ENCODE measurements around the gene CLCN6. TPM values are rescaled to one million over a fixed set of nuclear protein-coding genes. Genes with fewer than 3 reads are reported as not detected.

The CLCN6 gene
- total and polyA plus RNA-seq, 10 of the 15 experiments (the other 5 are each of a cell fraction or from before 2014, with no cell fraction given), result 2.2 to 20.9 (median 10.2) TPM

- Histone ChIP-seq H3K4me1 (ENCODE audit: control insufficient read depth, insufficient read depth, low read length) (0 out of 2 replicates have a peak, but pooled peaks cover 4% of the 10 kb centered on the region), H3K4me2 (ENCODE audit: control insufficient read depth, insufficient read depth) (no peak overlapping the region), H3K27ac (ENCODE audit: control insufficient read depth, insufficient read depth) (no peak overlapping the region), H3K79me2 (ENCODE audit: control insufficient read depth, insufficient read depth, low read length) (no peaks in the 10 kb centered on the region), H4K20me1 (ENCODE audit: control insufficient read depth, insufficient read depth) (no peaks in the 10 kb centered on the region), H3K9ac (ENCODE audit: control insufficient read depth, insufficient read depth, low read length) (no peak overlapping the region), H3K9me3 (replicated peaks; ENCODE audit: control insufficient read depth, insufficient read depth, low read length) (no peaks in the 10 kb centered on the region), H2AFZ (ENCODE audit: control insufficient read depth, low read depth, low read length) (no peak overlapping the region), H3K36me3 (ENCODE audit: control insufficient read depth in 2 of 2, insufficient read depth in 2 of 2, low read length in 1 of 2) (no peaks in the 10 kb centered on the region), H3K27me3 (replicated peaks in 1 of 2; ENCODE audit: control insufficient read depth in 2 of 2, insufficient read depth in 2 of 2, low read length in 1 of 2) (no peaks in the 10 kb centered on the region), H3K4me3 (no peak overlapping the region)
- DNase-seq (ENCODE audit: low read depth, low spot score), result no peak
- SMC1A ChIA-PET (ENCODE audit: uncharacterized antibody, unreplicated experiment), result no interaction called here
- TF ChIP-seq CHD4 (IDR thresholded peaks at IDR 0.05), result no peak
- TF ChIP-seq IRF3 (IDR thresholded peaks at IDR 0.05), result no peak
- TF ChIP-seq SP1 (IDR thresholded peaks at IDR 0.05; ENCODE audit: low read depth, low read length), result no peak
- no peak for TF ChIP-seq WRNIP1 (IDR thresholded peaks at IDR 0.05; ENCODE audit: borderline replicate concordance, low read depth, low read length)
- no peak for TF ChIP-seq POLR2A (IDR thresholded peaks at IDR 0.05; ENCODE audit: low read depth, low read length)
- FAIRE-seq, result no peak
- no TSS peak for BruUV-seq (replicated peaks)
- intact Hi-C loops (cut with micrococcal nuclease; ENCODE audit: unreplicated experiment), result no loop called here
- 41% methylated on average over 9 of the region's 9 CpGs for WGBS (ENCODE audit: insufficient coverage, insufficient replicate concordance, low lambda C conversion rate, missing lambda C conversion rate)
- CTCF ChIA-PET, result no interaction called here
- in situ Hi-C loops (cut with MboI), result no loop called here
- POLR2A ChIA-PET, result no interaction called here
- RAD21 ChIA-PET (ENCODE audit: unreplicated experiment), result no interaction called here
- ATAC-seq, result no peak
These were observed 31.2 kb upstream of the CLCN6 start for GRCh38 chr1:11774753-11775152.

GRCh38 chr1:11777658-11778322 lies 28.2 kb upstream of the CLCN6 start:
- H3K9ac ChIP-seq (ENCODE audit: control insufficient read depth, insufficient read depth, low read length), result no peak overlapping the region
- ATAC-seq, result no peak
- TF ChIP-seq GATAD2B (conservative IDR thresholded peaks at IDR 0.05; ENCODE audit: low read depth), result no peak
- no peak for TF ChIP-seq ZSCAN29 (IDR thresholded peaks at IDR 0.05)
- TF ChIP-seq STAT1 (conservative IDR thresholded peaks at IDR 0.05), result no peak
- TF ChIP-seq PAX5 (IDR thresholded peaks at IDR 0.05; ENCODE audit: borderline replicate concordance, low read depth, low read length), result no peak
- no peak for TF ChIP-seq ZNF274 (IDR thresholded peaks at IDR 0.05; ENCODE audit: insufficient read depth, insufficient read length)
- TF ChIP-seq HDGF (IDR thresholded peaks at IDR 0.05), result no peak
- no peak overlapping the region for H3K27ac ChIP-seq (ENCODE audit: control insufficient read depth, insufficient read depth)
- no peaks in the 10 kb centered on the region for H4K20me1 ChIP-seq (ENCODE audit: control insufficient read depth, insufficient read depth)
- H3K4me1 ChIP-seq (ENCODE audit: control insufficient read depth, insufficient read depth, low read length), result no peaks in the 10 kb centered on the region
- H3K36me3 ChIP-seq (ENCODE audit: control insufficient read depth in 2 of 2, insufficient read depth in 2 of 2, low read length in 1 of 2), result no peaks in the 10 kb centered on the region
- no TSS peak for BruUV-seq (replicated peaks)
- no peak overlapping the region for H3K4me2 ChIP-seq (ENCODE audit: control insufficient read depth, insufficient read depth)
- no peak overlapping the region for H2AFZ ChIP-seq (ENCODE audit: control insufficient read depth, low read depth, low read length)
- no peak overlapping the region for H3K4me3 ChIP-seq
- intact Hi-C loops (cut with micrococcal nuclease; ENCODE audit: unreplicated experiment), result no loop called here
- DNase-seq (ENCODE audit: low read depth, low spot score), result no peak
- FAIRE-seq, result no peak
- in situ Hi-C loops (cut with MboI), result no loop called here
- no peaks in the 10 kb centered on the region for H3K9me3 ChIP-seq (replicated peaks; ENCODE audit: control insufficient read depth, insufficient read depth, low read length)
- ChIA-PET SMC1A (ENCODE audit: uncharacterized antibody, unreplicated experiment) (no interaction called here), POLR2A (no interaction called here), RAD21 (ENCODE audit: unreplicated experiment) (no interaction called here), CTCF (interaction anchor here (0.6 kb wide), 1 partner anchor 383 kb away, joined by 3 read pairs; no protein-coding TSS in a partner anchor)
- WGBS (ENCODE audit: insufficient coverage, insufficient replicate concordance, low lambda C conversion rate, missing lambda C conversion rate), result 39% methylated on average over 7 of the region's 8 CpGs
- no peaks in the 10 kb centered on the region for H3K27me3 ChIP-seq (replicated peaks in 1 of 2; ENCODE audit: control insufficient read depth in 2 of 2, insufficient read depth in 2 of 2, low read length in 1 of 2)
- no peaks in the 10 kb centered on the region for H3K79me2 ChIP-seq (ENCODE audit: control insufficient read depth, insufficient read depth, low read length)
